ENCODE data around the gene ENTPD1.
A peak's percentile ranks its signal among the peaks of the same experiment; 100 is the strongest.

ENTPD1 gene

DNA sequence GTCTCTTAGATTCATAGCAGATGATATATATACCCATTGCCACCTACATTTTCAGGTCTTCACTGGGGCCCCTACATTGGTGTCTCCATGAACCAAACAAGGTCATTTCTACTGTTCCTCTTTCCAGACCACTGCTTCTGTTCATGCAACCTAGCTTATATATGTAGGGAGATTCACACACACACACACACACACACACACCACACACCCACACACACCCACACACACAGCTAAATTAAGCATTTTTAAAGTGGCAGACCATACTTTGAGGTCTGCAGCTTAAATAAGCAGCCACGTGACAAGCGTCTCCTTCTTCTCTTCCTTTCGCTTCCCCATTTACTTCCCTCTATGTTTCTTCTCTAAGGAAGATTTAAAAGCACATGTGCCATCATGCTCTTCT lies 81.8 kb downstream of the ENTPD1 start:
- peaks cover 54% of the 10 kb centered on the region for H3F3A ChIP-seq (ENCODE audit: insufficient read depth)
- no peaks in the 10 kb centered on the region for H4K20me1 ChIP-seq (ENCODE audit: low read depth, low read length)
- H3K79me2 ChIP-seq (ENCODE audit: insufficient read depth, low read length) = no peaks in the 10 kb centered on the region
- H3K9me3 ChIP-seq (ENCODE audit: insufficient read depth, low read length) = no peaks in the 10 kb centered on the region
- no peaks in the 10 kb centered on the region for H3K9me2 ChIP-seq (replicated peaks; ENCODE audit: insufficient read depth, low read length)
- H2AFZ ChIP-seq (ENCODE audit: low read depth, low read length, severe bottlenecking) = peak overlapping the region; percentile 17
- H3K27ac ChIP-seq (ENCODE audit: low read depth, low read length) = peak overlapping the region; percentile 96
- H3K4me3 ChIP-seq (ENCODE audit: insufficient read depth, low read length, poor library complexity, severe bottlenecking) = peak overlapping the region; percentile 37
- H3K4me2 ChIP-seq (ENCODE audit: low read depth, low read length, poor library complexity, severe bottlenecking) = peak overlapping the region; percentile 62
- TF ChIP-seq, protein P1, sequence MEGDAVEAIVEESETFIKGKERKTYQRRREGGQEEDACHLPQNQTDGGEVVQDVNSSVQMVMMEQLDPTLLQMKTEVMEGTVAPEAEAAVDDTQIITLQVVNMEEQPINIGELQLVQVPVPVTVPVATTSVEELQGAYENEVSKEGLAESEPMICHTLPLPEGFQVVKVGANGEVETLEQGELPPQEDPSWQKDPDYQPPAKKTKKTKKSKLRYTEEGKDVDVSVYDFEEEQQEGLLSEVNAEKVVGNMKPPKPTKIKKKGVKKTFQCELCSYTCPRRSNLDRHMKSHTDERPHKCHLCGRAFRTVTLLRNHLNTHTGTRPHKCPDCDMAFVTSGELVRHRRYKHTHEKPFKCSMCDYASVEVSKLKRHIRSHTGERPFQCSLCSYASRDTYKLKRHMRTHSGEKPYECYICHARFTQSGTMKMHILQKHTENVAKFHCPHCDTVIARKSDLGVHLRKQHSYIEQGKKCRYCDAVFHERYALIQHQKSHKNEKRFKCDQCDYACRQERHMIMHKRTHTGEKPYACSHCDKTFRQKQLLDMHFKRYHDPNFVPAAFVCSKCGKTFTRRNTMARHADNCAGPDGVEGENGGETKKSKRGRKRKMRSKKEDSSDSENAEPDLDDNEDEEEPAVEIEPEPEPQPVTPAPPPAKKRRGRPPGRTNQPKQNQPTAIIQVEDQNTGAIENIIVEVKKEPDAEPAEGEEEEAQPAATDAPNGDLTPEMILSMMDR (IDR thresholded peaks at IDR 0.05; ENCODE audit: insufficient read depth, low read length, poor library complexity, severe bottlenecking) = no peak
- TF ChIP-seq EZH2phosphoT487 (conservative IDR thresholded peaks at IDR 0.05; ENCODE audit: low read length) = no peak
- no peaks in the 10 kb centered on the region for H3K27me3 ChIP-seq (ENCODE audit: low read length)
- peak overlapping the region; percentile 55 for H3K9ac ChIP-seq (ENCODE audit: low read length)
- no peaks in the 10 kb centered on the region for H3K36me3 ChIP-seq (ENCODE audit: low read length)

DNA sequence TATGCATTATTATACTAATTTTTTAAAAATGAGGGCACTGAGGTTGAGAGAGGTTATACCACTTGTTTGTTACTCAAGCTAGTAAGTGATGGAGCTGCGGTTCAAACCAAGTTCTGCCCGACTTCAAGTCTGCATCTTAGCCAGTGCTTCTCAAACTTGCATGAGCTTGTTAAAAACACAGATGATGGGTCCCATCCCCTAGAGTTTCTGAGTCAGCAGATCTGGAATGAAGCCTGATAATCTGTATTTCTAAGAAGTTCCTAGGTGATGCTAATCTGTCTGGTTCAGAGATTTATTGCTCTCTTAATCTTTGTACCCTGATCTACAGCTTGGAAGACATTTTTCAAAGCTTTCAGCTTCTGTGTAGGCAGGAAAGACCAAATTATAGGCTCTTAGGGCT lies 84.2 kb downstream of the ENTPD1 start:
- H4K20me1 ChIP-seq (ENCODE audit: low read depth, low read length) = no peaks in the 10 kb centered on the region
- H3K4me2 ChIP-seq (ENCODE audit: low read depth, low read length, poor library complexity, severe bottlenecking) = no peak overlapping the region
- no peaks in the 10 kb centered on the region for H3K36me3 ChIP-seq (ENCODE audit: low read length)
- H3K4me3 ChIP-seq (ENCODE audit: insufficient read depth, low read length, poor library complexity, severe bottlenecking) = no peak overlapping the region
- no peaks in the 10 kb centered on the region for H3K79me2 ChIP-seq (ENCODE audit: insufficient read depth, low read length)
- no peak for TF ChIP-seq EZH2phosphoT487 (conservative IDR thresholded peaks at IDR 0.05; ENCODE audit: low read length)
- TF ChIP-seq, protein P1 (IDR thresholded peaks at IDR 0.05; ENCODE audit: insufficient read depth, low read length, poor library complexity, severe bottlenecking) = no peak
- no peaks in the 10 kb centered on the region for H3K27me3 ChIP-seq (ENCODE audit: low read length)
- H2AFZ ChIP-seq (ENCODE audit: low read depth, low read length, severe bottlenecking) = peak overlapping the region; percentile 23
- no peaks in the 10 kb centered on the region for H3K9me2 ChIP-seq (replicated peaks; ENCODE audit: insufficient read depth, low read length)
- peak overlapping the region; percentile 96 for H3K27ac ChIP-seq (ENCODE audit: low read depth, low read length)
- no peaks in the 10 kb centered on the region for H3K9me3 ChIP-seq (ENCODE audit: insufficient read depth, low read length)
- peaks cover 43% of the 10 kb centered on the region for H3F3A ChIP-seq (ENCODE audit: insufficient read depth)
- no peak overlapping the region for H3K9ac ChIP-seq (ENCODE audit: low read length)

DNA sequence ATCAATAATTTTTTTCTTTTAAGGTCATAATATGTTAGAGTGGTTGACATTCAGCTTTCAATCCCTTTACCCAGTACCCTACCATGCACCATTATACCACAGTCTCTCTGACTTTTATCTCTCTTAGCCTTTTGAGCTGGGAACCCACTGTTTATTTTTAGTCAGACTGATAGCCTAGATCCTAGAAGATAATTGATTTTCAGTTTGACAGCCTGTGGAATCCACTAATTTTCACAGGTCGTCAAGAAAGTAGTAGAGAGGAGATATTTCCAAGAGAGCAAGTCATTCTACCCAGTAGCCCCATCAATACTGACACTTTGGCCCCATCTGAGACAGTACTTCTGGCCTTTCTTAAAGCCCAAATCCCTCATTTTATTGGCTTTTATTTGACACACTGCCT lies 84.7 kb downstream of the ENTPD1 start:
- Histone ChIP-seq H3K27ac (ENCODE audit: low read depth, low read length) (peak overlapping the region; percentile 96), H3K27me3 (ENCODE audit: low read length) (no peaks in the 10 kb centered on the region), H3F3A (ENCODE audit: insufficient read depth) (peaks cover 43% of the 10 kb centered on the region), H3K4me2 (ENCODE audit: low read depth, low read length, poor library complexity, severe bottlenecking) (no peak overlapping the region), H3K9ac (ENCODE audit: low read length) (no peak overlapping the region), H3K9me3 (ENCODE audit: insufficient read depth, low read length) (no peaks in the 10 kb centered on the region), H4K20me1 (ENCODE audit: low read depth, low read length) (no peaks in the 10 kb centered on the region), H2AFZ (ENCODE audit: low read depth, low read length, severe bottlenecking) (no peak overlapping the region), H3K79me2 (ENCODE audit: insufficient read depth, low read length) (no peaks in the 10 kb centered on the region), H3K4me3 (ENCODE audit: insufficient read depth, low read length, poor library complexity, severe bottlenecking) (no peak overlapping the region), H3K36me3 (ENCODE audit: low read length) (no peaks in the 10 kb centered on the region), H3K9me2 (replicated peaks; ENCODE audit: insufficient read depth, low read length) (no peaks in the 10 kb centered on the region)
- TF ChIP-seq, protein P1 (IDR thresholded peaks at IDR 0.05; ENCODE audit: insufficient read depth, low read length, poor library complexity, severe bottlenecking) = no peak
- no peak for TF ChIP-seq EZH2phosphoT487 (conservative IDR thresholded peaks at IDR 0.05; ENCODE audit: low read length)

Measured in SU-DHL-6 (cell line).